GM12892 (cell line): ENCODE data around the gene TSGA10.

Experiments used
- POLR2A ChIP-seq: IDR thresholded peaks from 2 replicates; pipeline ENCODE4 v1.6.1; 2011; ENCODE audit warnings: low read depth, low read length, control low read depth
- POLR2AphosphoS5 ChIP-seq: IDR thresholded peaks from 2 replicates; pipeline ENCODE4 v1.6.1; 2011; ENCODE audit warnings: low read depth, low read length, control low read depth

GRCh38 chr2:99111236-99111635, 43.5 kb downstream of the TSGA10 start:
- no peak for TF ChIP-seq POLR2A
- no peak for TF ChIP-seq POLR2AphosphoS5
